ENCODE results near the gene PPP1R9A.

PPP1R9A gene

DNA sequence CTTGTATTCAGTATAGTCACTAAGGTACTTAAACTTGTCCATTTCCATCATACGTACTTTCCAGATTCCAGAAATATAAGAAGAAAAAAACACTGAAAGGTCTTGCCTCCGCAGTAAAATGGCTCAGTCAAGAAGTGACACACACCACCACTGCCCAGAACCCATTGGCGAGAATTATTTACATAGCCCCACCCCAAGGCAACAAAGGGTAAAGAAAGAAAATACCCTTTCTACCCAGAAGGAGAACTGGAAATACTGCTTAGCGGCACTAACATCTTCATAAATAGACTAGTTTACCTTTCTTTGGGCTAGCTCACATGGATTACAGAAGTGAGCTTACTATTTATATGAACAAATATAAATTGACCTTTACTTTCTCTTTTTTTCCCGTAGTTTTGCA is 194.0 kb downstream of the PPP1R9A start:
- DNase-seq: no peak

DNA sequence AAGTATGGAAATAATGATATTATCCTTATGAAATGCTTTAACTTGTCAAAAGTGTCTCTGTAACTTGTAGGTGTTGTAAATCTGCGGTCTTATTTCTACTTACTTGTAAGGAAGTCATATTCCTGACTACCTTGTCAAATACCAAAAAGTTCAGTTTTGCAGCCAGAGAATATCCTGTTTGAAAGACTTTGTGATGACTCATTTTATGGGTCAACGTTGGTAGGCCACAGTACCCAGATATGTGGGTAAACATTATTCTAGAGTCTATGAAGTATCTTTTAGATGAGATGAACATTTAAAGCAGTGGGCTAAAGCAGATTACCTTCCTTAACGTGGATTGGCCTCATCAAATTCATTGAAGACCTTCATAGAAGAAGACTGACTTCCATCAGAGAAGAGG is 195.3 kb downstream of the PPP1R9A start:
- DNase-seq: no peak

DNA sequence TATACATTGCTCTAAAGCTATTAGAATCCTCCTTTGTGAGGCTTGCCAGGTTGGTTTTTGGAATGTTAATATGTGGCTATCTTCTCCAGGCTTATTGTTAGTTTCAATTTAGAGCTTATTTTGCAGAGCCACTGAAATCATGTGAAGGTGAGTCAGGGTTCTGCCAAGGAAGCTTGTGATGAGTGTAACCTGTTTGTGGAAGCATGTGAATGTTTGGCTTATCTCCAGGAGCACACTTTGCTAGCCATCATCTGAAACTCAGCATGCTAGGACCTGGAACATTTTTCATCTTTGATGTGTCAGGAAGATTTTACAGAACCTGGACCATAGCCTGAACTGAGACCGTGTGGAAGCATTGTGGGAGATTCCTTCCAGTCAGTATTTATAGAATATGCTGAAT is 197.3 kb downstream of the PPP1R9A start:
- no peak for DNase-seq

DNA sequence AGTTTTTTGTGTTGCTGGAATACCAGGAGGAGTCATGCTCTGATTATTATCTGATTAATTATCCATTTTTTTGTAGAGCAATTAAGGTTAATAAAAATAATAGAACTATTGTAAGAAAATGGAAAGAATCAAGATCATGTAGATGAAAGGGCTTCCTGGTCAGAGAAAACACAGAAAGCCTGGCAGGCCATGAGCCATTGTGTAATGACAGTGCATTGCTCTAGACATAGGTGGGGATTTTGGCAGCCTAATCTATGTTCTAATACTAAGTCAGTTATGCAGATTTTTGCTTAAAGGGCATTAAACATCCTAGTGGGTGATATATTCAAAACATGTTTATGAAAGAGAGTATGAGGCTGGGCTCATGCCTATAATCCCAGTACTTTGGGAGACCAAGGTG is 198.2 kb downstream of the PPP1R9A start:
- DNase-seq: no peak

DNA sequence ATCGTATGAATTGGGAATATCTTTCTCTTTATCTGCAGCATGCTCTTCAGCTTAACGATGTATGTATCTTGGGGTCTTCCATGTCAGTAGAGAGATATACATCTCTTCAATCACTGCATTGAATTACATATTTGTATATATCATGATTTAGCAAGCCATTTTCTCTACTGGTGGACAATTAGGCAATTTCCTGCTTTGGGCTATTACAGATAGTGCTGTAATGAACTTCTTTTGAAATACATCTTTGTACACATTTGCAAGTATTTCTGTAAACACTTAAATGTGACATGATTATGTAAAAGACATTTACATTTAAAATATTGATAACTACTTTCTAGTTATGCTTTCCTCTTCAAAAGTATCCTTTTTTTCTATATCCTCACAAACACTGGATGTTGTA is 199.0 kb downstream of the PPP1R9A start:
- DNase-seq: no peak

DNA sequence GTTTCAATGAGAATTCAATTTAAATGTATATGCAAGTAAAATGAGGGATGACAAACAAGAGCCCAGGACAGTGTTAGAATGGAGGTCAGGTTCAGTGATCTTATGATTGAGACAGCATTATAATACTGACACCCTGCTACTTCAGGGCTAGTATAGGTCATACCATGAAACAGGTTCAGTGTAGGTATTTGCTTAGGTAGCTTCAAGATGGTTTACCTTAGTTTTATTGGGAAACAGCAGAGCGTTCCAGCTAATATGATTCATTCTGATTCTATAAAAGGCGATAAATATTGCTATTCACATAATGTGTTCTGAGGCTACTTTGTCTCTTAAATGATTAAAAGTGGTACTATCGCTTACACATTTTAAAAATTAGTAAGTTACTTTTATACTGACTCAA is 203.3 kb downstream of the PPP1R9A start:
- DNase-seq: no peak

DNA sequence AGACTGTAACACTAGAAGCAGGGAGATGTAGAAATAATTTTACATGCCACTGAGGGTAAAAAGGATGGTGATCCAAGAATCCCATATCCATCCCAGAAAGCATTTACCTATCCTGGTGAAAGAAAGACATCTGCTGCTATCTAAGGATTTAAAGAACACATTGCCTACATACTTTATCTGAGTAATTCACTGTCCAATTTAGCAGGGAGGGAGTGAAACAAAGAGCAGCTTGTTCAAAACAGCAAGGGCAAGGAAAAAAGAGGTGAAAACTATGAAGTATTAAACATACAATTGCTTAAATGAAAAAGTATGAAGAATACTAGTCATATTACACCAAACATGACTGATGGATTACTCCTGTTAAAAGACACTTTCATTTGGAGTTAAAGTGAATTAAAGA is 206.2 kb downstream of the PPP1R9A start:
- no peak for DNase-seq

DNA sequence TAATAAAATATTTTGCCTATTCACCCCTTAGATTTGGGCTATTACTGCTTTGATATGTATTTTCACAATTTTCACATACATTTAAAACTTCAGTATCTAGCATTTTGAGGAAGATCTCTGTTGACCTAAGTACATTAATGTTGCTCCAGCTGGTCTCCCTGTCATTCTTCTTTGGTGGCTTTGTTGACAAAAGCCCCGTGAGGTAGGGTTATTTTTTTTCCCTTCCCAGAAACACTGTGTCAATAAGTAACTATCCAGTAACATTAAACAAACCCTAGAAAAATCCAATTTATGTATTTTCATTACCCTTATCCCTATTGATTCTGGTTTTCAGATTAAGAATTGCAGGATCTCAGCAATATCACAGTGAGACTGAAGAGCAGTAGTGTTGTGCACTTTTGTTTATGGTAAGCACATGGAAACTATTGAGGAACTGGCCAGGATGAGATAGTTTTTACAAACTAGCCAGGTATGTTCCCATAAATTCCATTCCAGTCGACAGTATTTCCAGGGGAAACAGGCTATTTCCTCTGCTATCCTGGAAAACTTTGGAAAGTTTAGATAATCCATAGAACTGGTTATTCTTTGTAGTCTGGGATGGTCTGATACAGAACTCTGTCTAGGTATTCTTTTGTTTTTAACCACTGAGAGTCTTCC is 218.8 kb downstream of the PPP1R9A start:
- DNase-seq: no peak

DNA sequence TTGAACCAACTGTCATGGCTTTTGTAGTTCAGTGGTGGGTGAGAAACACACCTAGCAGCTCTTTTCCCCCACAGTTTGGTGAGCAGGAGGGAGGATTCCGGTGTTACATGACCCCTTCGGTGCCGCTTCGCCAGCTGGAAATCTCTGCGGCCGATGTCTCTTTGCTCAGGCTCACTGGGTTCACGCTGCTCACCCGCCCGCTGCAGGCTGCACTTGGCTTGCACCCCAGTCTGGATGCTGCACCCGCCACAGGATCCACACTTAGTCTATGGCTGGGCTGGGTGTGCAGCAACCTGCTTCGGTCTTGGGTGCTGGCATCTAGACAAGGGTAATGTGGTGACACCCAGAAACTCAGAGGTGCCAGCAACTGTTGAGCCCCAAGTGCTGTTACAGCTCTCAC is 225.1 kb downstream of the PPP1R9A start:
- DNase-seq: no peak

DNA sequence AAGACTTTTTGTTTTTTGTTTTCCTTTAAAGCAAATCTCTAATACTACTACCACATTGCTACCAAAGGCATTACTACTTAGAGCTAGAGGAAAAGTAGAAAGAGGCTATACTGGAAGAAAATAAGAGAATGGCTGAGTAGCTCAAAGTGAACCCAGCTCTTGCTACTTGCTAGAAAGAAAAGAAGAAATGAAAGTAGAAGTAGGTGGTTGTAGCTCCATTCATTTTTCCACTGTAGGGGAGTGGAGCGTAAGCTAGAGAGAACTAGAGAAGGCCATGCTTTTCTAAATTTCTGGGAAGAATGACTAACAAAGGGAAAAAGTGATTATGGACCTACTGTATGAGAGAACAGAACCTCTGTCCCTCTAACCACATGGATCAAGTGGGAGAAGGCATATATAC is 232.5 kb downstream of the PPP1R9A start:
- no peak for DNase-seq

DNA sequence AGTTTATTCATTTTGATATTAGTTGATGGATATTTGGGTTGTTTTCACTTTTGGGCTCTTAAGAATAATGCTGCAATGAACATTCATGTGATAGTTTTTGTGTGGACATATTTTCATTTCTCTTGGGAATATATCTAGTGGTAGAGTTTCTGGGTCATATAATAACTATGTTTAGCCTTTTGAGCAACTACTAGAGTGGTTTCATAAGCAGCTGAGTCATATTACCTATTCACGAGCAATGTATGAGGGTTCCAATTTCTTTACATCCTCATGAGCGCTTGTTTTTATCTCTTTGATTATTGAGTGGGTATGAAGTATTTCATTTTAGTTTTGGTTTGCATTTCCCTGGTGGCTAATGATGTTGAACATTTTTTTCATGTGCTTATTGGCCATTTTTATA is 234.4 kb downstream of the PPP1R9A start:
- no peak for DNase-seq

DNA sequence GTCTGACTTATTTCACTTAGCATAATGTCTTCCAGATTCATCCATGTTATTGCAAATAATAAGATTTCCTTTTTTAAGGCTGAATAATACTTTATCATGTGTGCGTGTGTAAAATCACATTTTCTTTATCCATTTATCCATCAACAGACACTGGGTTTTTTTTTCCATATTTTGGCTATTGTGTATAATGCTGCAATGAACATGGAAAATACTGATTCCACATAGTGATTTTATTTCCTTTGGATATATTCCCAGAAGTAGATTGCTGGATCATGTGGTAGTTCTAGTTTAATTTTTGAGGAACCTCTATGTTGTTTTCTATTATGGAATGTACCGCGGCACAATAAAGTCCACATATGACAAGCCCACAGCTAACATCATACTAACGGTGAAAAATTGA is 236.9 kb downstream of the PPP1R9A start:
- no peak for DNase-seq

DNA sequence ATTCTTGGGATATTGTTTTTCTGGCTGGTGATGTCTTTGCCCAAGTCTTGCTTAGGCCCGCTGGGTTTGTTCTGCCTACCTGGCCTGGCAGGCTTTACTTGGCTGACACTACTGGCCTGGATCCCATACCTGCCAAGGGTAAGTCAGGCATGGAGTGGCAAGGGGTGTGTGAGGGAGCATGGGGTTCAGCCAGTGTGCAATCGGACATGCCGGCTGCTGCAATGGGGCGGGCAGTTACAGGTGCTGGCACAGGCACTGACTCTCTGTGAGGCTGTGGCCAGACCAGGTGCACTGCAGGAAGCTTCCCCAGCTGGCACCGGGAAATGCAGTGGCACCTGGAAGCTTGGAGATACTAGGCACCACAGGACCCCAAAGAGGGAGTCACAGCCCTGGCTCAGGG is 248.6 kb downstream of the PPP1R9A start:
- no peak for DNase-seq

DNA sequence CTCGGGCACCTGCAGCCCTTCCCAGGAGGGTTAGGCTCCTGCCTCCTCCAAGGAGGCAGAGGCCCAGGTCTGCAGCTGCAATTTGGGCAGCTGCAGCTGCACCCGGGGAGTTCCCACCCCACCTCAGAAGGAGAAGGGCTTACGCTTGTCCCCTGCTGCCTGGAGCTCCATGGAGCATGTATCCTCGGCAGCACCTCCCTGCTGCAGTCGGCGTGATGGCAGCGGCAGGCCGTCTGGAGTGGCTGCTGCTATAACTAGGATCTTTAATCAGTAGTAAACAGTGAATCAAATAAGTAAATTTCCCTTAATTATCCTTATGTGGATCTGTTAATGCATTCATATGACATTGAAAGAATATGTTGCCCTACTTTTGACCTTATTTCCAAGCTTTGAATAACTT is 250.0 kb downstream of the PPP1R9A start:
- DNase-seq: no peak

DNA sequence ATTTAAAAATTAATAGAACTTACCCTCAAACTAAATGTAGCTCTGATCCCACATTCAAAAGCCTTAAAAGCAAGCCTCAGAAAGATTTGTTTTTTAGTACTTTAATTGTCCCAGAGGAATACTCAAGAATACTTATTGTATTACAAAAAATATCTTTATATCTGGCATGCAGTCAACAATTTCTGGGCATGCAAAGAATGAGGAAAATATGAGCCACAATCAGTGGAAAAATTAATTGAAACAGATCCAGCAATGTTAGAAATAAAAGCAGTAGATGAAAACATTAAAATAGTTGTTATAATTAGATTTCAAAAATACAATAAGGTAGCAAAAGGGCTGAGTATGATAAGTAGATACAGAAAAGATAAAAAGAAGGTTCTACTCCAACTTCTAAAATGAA is 262.3 kb downstream of the PPP1R9A start:
- no peak for DNase-seq

DNA sequence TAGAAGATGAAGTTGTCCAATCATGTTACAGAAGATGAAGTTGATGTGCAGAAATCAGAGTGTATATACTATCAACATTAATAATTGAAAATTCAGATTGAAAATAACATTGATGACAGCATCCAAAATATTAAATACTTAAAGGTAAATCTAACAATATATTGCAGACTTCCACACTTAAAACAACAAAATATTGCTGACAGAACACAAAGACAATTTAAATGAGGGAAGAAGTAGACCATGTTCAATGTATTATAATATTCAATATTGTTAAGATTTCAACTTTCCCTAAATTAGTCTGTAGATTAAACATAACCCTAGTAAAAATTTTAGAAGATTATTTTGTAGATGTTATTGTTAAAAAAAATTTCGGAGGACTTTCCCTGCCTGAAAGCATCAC is 265.0 kb downstream of the PPP1R9A start:
- no peak for DNase-seq

DNA sequence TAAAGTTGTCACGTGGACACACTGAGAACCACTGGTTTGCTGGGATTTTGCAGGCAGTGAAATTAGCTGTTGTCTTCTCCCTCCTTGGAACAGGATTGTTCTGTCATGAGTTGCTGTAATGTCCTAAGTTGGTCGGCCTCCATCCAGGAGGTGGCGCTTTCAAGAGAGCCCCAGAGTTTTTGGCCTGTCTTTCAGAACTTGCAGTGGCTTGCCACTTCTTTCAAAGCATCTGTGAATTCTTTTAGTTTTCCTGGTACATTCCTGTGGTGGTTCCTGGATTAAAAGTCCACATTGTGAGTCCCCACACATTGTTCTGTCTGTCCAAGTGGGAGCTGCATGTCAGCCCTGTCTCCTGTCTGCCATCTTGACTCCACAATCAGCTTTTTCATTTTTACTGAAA is 283.1 kb downstream of the PPP1R9A start:
- no peak for DNase-seq

DNA sequence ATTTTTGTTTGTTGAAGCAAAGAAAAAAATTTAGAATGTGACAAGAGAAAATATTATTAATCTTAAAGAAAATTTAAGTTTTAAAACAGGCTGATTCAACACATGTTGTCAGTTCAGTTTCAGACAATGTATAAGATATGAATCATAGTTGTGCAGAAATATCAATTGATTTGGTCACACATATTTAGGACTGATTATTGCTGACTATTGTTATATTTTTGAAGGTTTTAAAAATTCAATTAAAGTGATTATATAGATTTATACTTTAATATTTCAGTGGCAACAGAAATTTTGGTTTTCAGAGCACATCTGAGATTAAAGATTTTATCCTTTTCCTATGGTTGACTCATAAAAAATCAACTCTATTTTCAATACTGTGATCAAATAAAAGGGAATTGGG is 284.4 kb downstream of the PPP1R9A start:
- no peak for DNase-seq

DNA sequence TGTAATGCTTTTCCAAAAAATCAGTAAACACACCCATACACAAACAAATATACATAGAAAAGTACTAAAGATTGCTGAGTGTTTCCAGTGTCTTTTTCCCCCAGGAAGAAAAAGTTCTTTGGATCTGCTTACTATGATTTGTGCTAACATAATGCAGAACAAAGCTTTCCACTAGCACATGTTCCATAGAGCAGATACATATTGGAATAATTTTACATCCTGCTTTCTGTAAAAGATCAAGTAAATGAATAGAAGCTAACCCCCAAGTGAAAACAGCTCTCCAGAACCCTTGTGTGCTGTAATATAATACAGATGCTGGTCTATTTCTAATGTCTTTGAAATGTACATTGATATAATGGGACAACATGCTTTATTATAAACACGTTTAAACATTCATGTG is 291.5 kb downstream of the PPP1R9A start:
- no peak for DNase-seq

DNA sequence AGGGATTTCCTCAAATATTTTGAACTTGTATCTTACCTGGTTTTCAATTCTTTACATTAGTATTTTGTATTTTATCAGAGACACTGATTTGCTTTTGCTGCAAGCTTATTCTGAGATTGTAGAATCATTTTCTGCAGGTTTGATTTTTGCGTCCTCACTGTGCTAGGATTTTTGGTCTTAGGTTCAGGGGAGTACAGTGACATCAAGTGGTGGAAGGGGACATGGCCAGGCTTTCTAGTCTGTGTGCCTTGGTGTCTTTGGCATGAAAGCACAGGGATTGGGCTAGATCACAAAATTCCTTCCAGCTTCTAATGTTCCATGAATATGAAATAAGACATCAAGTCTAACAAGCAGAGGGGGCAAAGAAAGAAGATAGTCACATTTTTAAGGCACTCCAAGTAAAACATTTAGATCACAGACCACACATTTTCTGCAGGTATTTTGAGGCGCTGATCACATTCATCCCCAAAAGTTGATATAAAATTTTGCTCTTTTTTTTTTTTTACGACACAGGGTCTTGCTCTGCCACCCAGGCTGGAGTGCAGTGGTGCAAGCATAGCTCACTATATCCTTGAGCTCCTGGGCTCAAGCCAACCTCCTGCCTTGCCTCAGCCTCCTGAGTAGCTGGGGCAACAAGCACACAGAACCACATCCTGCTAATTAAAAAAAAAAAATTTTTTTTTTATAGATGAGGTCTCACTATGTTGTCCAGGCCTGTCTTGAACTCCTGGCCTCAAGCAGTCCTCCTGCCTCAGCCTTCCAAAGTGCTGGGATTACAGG is 292.6 kb downstream of the PPP1R9A start:
- DNase-seq: no peak

DNA sequence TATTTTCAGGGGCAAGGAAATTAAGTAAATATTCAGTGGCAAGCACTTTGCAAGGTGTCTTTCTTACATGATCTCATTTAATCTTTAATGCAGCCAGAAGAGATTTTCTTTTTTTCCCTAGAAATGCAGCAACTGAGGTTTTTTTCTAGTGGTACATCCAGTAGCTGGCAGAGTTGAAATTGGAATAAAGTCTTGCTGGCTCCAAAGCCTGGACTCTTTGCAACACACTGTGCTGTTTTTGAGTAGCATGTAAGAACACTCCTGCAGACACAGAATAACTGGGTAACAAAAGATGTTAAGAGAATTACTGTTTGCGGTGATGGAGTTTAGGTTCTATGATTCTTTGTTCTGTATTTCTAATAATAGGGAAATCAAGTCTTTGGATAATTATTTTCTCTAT is 293.3 kb downstream of the PPP1R9A start:
- no peak for DNase-seq

DNA sequence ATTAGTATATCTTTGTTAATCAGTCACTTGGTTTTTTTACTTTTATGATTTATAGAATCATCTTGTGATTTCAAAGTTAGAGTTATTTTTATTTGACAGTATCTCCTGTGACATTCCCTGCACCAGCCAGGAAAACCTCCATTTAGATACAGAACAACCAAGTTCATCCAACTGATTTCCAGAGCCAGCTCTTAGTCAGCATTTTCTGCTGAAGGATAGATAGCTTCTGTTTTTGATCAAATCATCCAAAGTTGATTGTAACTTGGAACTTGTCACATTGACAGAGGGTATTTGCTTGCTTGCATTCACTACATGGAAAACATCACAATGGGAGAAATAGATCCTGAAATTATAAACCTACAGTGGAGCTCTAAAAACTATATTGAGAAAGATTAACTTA is 294.3 kb downstream of the PPP1R9A start:
- no peak for DNase-seq

DNA sequence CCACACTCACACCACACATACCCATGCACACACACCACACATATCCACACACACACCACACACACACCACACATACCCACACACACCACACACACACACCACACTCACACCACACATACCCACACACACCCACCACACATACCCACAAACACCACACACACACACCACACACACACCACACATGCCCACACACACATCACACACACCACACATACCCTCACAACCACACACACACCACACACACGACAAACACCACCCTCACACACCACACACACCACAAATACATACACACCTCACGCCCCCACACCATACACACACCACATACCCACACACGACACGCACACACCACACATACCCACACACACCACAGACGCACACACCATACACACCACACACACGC is 297.2 kb downstream of the PPP1R9A start:
- DNase-seq: no peak

DNA sequence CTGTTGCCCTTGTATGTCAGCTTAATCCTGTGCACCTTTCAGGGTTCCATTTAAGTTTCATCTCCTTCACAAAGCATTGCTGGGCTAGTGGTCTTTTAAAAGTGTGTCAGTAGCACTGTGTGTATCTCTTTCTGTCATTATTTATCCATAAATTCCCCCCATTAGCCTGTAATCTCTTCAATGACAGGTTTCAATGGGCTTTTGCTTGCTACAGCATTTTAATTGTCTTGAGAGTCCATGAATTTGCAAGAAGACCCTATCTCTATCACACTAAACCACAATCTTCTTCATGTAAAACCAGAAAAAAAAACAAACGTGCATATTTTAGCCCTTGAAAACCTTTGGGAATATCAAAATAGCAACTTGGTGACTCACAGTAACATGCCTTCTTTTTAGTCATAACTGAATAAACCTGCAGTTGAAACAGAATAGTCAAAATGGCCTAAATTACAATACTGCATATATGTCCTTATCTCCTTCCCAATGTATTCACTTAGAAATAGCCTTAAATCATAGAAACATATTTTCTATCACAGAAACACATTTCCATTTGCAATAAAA is 298.4 kb downstream of the PPP1R9A start:
- DNase-seq: no peak

DNA sequence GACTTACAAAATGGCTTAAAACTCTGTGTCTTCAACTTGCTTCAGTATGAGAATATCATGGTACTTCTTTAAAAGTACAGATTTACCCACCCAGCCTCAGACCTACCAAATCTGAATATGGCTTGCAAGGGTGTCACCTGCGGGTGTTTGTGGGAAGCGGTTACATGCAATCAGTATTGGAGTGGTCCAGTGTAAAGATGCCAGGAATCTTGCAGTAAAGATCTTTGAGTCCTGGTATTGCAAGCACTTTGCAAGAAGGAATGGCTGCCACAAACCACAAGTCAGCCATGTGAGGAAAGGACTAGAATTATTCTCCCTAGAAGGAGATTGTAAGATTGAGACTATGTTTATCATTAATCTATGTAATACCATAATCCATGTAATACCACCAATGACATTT is 301.9 kb downstream of the PPP1R9A start:
- no peak for DNase-seq

All from activated CD8-positive, alpha-beta memory T cell treated with anti-CD3 and anti-CD28 coated beads, Interleukin-2, amount 50 U/mL, for 4 hours (primary cell).